KOPT-K1 (cell line): ENCODE measurements around the gene TMIE.

Source experiments
- H3K27ac ChIP-seq: fragments of 200-600 bp; sonication (generic); 2 replicates; pipeline ENCODE4 v1.5.1; 2016; ENCODE audit warnings: antibody characterized with exemption, mild to moderate bottlenecking, low read depth, low read length; ENCODE audit not compliant: poor library complexity, severe bottlenecking
- H3K36me3 ChIP-seq: fragments of 200-600 bp; sonication (generic); 2 replicates; pipeline ENCODE4 v1.5.1; 2017; ENCODE audit warnings: antibody characterized with exemption, mild to moderate bottlenecking, low read length, moderate library complexity; ENCODE audit not compliant: insufficient read depth
- H3K9me3 ChIP-seq: fragments of 200-600 bp; sonication (generic); 2 replicates; pipeline ENCODE4 v1.5.1; 2017; ENCODE audit warnings: antibody characterized with exemption, low read length, mild to moderate bottlenecking; ENCODE audit not compliant: insufficient read depth, poor library complexity, severe bottlenecking

TMIE gene

GRCh38 chr3:46665763-46666452, 35.3 kb upstream of the TMIE start:
- H3K9me3 ChIP-seq, result no peaks in the 10 kb centered on the region
- H3K27ac ChIP-seq, result no peak overlapping the region
- H3K36me3 ChIP-seq, result no peaks in the 10 kb centered on the region

GRCh38 chr3:46666453-46666845, 34.7 kb upstream of the TMIE start:
- H3K9me3 ChIP-seq, result no peaks in the 10 kb centered on the region
- H3K27ac ChIP-seq, result no peak overlapping the region
- no peaks in the 10 kb centered on the region for H3K36me3 ChIP-seq

- Histone ChIP-seq H3K9me3 (no peaks in the 10 kb centered on the region), H3K36me3 (no peaks in the 10 kb centered on the region), H3K27ac (no peak overlapping the region)
These were observed 34.1 kb upstream of the TMIE start for GRCh38 chr3:46667061-46667621.

GRCh38 chr3:46667657-46668056, 33.5 kb upstream of the TMIE start:
- H3K27ac ChIP-seq, result no peak overlapping the region

GRCh38 chr3:46668116-46668515, 33.1 kb upstream of the TMIE start:
- Histone ChIP-seq H3K27ac (no peak overlapping the region), H3K9me3 (no peaks in the 10 kb centered on the region), H3K36me3 (no peaks in the 10 kb centered on the region)

More at GRCh38 chr3:46667657-46668056, 33.5 kb upstream of the TMIE start:
- Histone ChIP-seq H3K36me3 (no peaks in the 10 kb centered on the region), H3K9me3 (no peaks in the 10 kb centered on the region)

- Histone ChIP-seq H3K9me3 (no peaks in the 10 kb centered on the region), H3K36me3 (no peaks in the 10 kb centered on the region), H3K27ac (no peak overlapping the region)
These were observed 32.6 kb upstream of the TMIE start for GRCh38 chr3:46668591-46668990.

- Histone ChIP-seq H3K36me3 (no peaks in the 10 kb centered on the region), H3K27ac (no peak overlapping the region), H3K9me3 (no peaks in the 10 kb centered on the region)
These were observed 31.8 kb upstream of the TMIE start for GRCh38 chr3:46669191-46669999.

- no peaks in the 10 kb centered on the region for H3K36me3 ChIP-seq
- no peaks in the 10 kb centered on the region for H3K9me3 ChIP-seq
- H3K27ac ChIP-seq, result no peak overlapping the region
These were observed 30.9 kb upstream of the TMIE start for GRCh38 chr3:46670000-46670890.

GRCh38 chr3:46670891-46671427, 30.2 kb upstream of the TMIE start:
- H3K27ac ChIP-seq, result no peak overlapping the region
- no peaks in the 10 kb centered on the region for H3K36me3 ChIP-seq
- H3K9me3 ChIP-seq, result no peaks in the 10 kb centered on the region

GRCh38 chr3:46671541-46672348, 29.4 kb upstream of the TMIE start:
- H3K36me3 ChIP-seq, result no peaks in the 10 kb centered on the region
- no peak overlapping the region for H3K27ac ChIP-seq
- H3K9me3 ChIP-seq, result no peaks in the 10 kb centered on the region

GRCh38 chr3:46672349-46672695, 28.9 kb upstream of the TMIE start:
- Histone ChIP-seq H3K9me3 (no peaks in the 10 kb centered on the region), H3K27ac (no peak overlapping the region), H3K36me3 (no peaks in the 10 kb centered on the region)

GRCh38 chr3:46673151-46674030, 27.8 kb upstream of the TMIE start:
- no peaks in the 10 kb centered on the region for H3K9me3 ChIP-seq
- no peak overlapping the region for H3K27ac ChIP-seq
- no peaks in the 10 kb centered on the region for H3K36me3 ChIP-seq

GRCh38 chr3:46674031-46674845, 27.0 kb upstream of the TMIE start:
- no peaks in the 10 kb centered on the region for H3K9me3 ChIP-seq
- H3K27ac ChIP-seq, result no peak overlapping the region
- H3K36me3 ChIP-seq, result no peaks in the 10 kb centered on the region
